Keratinocyte (primary cell): Measurements from ENCODE around the gene QRICH2. TPM values are rescaled to one million over a fixed set of nuclear protein-coding genes. Genes with fewer than 3 reads are reported as not detected.

Source experiments
- DNase-seq: peaks from one replicate; pipeline ENCODE4 v3.0.0-alpha.2; 2011; ENCODE audit warnings: low read depth, missing footprints, low spot score
- FAIRE-seq: peaks from 2 replicates; lab custom pipeline; 2011; peaks lifted over from hg19 to GRCh38; lab: Jason Lieb, UNC
- H2AFZ ChIP-seq: 2 replicates; pipeline ENCODE4 v1.6.0; 2012; ENCODE audit warnings: low read length, control low read depth, inconsistent platforms; ENCODE audit not compliant: control insufficient read depth
- H3K27ac ChIP-seq: 2 replicates; pipeline ENCODE4 v1.5.1; 2011; ENCODE audit warnings: low read length; ENCODE audit not compliant: control insufficient read depth, insufficient read depth
- H3K27me3 ChIP-seq: 3 replicates; pipeline ENCODE4 v1.6.0; 2011; ENCODE audit warnings: low read length; ENCODE audit not compliant: control insufficient read depth, insufficient read depth; ENCODE audit errors: extremely low read depth
- H3K36me3 ChIP-seq, 2 experiments: 2 replicates in 1 of 2; 3 replicates in 1 of 2; pipeline ENCODE4 v1.5.1; 2011; ENCODE audit warnings: low read length in 2 of 2, mild to moderate bottlenecking in 1 of 2; ENCODE audit not compliant: control insufficient read depth in 2 of 2, insufficient read depth in 2 of 2; ENCODE audit errors: extremely low read depth in 1 of 2
- H3K4me1 ChIP-seq: 3 replicates; pipeline ENCODE4 v1.5.1; 2011; ENCODE audit warnings: low read length; ENCODE audit not compliant: control insufficient read depth, insufficient read depth; ENCODE audit errors: extremely low read depth
- H3K4me2 ChIP-seq: 3 replicates; pipeline ENCODE4 v1.6.0; 2011; ENCODE audit warnings: low read depth, low read length; ENCODE audit not compliant: control insufficient read depth, insufficient read depth; ENCODE audit errors: extremely low read depth
- H3K4me3 ChIP-seq, 3 experiments: fragments of 200-600 bp in 1 of 3; sonication (generic) in 1 of 3; 2 replicates in 2 of 3; 3 replicates in 1 of 3; pipeline ENCODE4 v1.5.1; 2011 to 2016; ENCODE audit warnings: low read length in 3 of 3, mild to moderate bottlenecking in 3 of 3, control low read depth in 2 of 3, inconsistent platforms in 1 of 3, low read depth in 1 of 3, mixed read lengths in 1 of 3, mixed run types in 1 of 3, moderate library complexity in 1 of 3; ENCODE audit not compliant: control insufficient read depth in 2 of 3, insufficient read depth in 2 of 3; ENCODE audit errors: extremely low read depth in 1 of 3
- H3K79me2 ChIP-seq: 2 replicates; pipeline ENCODE4 v1.6.0; 2012; ENCODE audit warnings: low read length; ENCODE audit not compliant: control insufficient read depth, insufficient read depth
- H3K9ac ChIP-seq: 3 replicates; pipeline ENCODE4 v1.6.0; 2011; ENCODE audit warnings: low read length; ENCODE audit not compliant: control insufficient read depth, insufficient read depth; ENCODE audit errors: extremely low read depth
- H3K9me1 ChIP-seq: 3 replicates; pipeline ENCODE4 v1.6.0; 2011; ENCODE audit warnings: low read length; ENCODE audit not compliant: control insufficient read depth, insufficient read depth; ENCODE audit errors: extremely low read depth
- H3K9me3 ChIP-seq: 2 replicates; pipeline ENCODE4 v1.5.1; 2012; ENCODE audit warnings: low read depth, low read length; ENCODE audit not compliant: control insufficient read depth
- H4K20me1 ChIP-seq: 3 replicates; pipeline ENCODE4 v1.6.0; 2011; ENCODE audit warnings: low read length; ENCODE audit not compliant: control insufficient read depth, insufficient read depth; ENCODE audit errors: extremely low read depth
- CTCF ChIP-seq, 3 experiments: IDR thresholded peaks in 1 of 3; conservative IDR thresholded peaks in 1 of 3; optimal IDR thresholded peaks in 1 of 3; 2 replicates in 2 of 3; 3 replicates in 1 of 3; pipeline versions ENCODE3 to v1.5.1; 2011; ENCODE audit warnings: low read length in 3 of 3, mild to moderate bottlenecking in 3 of 3, moderate library complexity in 2 of 3, control low read depth in 1 of 3, inconsistent platforms in 1 of 3; ENCODE audit not compliant: insufficient read depth in 2 of 3; ENCODE audit errors: extremely low read depth in 1 of 3
- EZH2 ChIP-seq: IDR thresholded peaks from one replicate; pipeline ENCODE4 v1.6.1; 2012; ENCODE audit warnings: inconsistent platforms, mild to moderate bottlenecking, low read length, moderate library complexity
- dilution Hi-C: fragments of 300-500 bp; cut with MboI; formaldehyde crosslinking; loops from one replicate; pipeline ENCODE4 v1.7.0; 2020; ENCODE audit warnings: low sequenced_read_pairs; ENCODE audit not compliant: extremely low pct_ligation_motif_present
- polyA plus RNA-seq, 5 experiments: library from polyadenylated mRNA; depleted of rRNA in 3 of 5; stranded (reverse) in 3 of 5; stranded (forward) in 1 of 5; unstranded in 1 of 5; fragments of >200 nt; gene quantifications; 1 replicate in 1 of 5; 2 replicates in 3 of 5; 3 replicates in 1 of 5; pipeline versions ENCODE4 v1.2.1 to v1.2.3, GENCODE V29; 2011 to 2012; ENCODE audit warnings: missing spikeins in 2 of 5, low read depth in 1 of 5, low replicate concordance in 1 of 5

QRICH2 gene
- polyA plus RNA-seq, 1 donor (not counting 4 experiments of a cell fraction or from before 2014, with no cell fraction given): 1.6 TPM

- H2AFZ ChIP-seq: peak overlapping the region; percentile 40
- FAIRE-seq (no peak), DNase-seq (no peak)
- no peaks in the 10 kb centered on the region for H3K9me3 ChIP-seq
- peaks cover 19% of the 10 kb centered on the region for H3K79me2 ChIP-seq
- H3K4me3 ChIP-seq: peak overlapping the region in 2 of 3 experiments; percentile 32 to 41
- no peaks in the 10 kb centered on the region for H4K20me1 ChIP-seq
- peak overlapping the region; percentile 90 for H3K27ac ChIP-seq
- dilution Hi-C loops: no loop called here
- peaks cover 2% of the 10 kb centered on the region for H3K9me1 ChIP-seq
- H3K4me2 ChIP-seq: peak overlapping the region; percentile 86
- no peaks in the 10 kb centered on the region for H3K27me3 ChIP-seq
- H3K4me1 ChIP-seq: peaks cover 58% of the 10 kb centered on the region
- peak overlapping the region; percentile 48 for H3K9ac ChIP-seq
- H3K36me3 ChIP-seq: peaks cover 3 to 5% of the 10 kb centered on the region in 2 experiments
- no peak for TF ChIP-seq EZH2
- TF ChIP-seq CTCF (optimal IDR thresholded peaks at IDR 0.05 in 1 of 3, IDR thresholded peaks at IDR 0.05 in 1 of 3, conservative IDR thresholded peaks at IDR 0.05 in 1 of 3; ENCODE audit: extremely low read depth in 1 of 3, insufficient read depth in 2 of 3, low read length in 3 of 3): no peak
These were observed 43.7 kb downstream of the QRICH2 start for GRCh38 chr17:76264425-76264754.

DNA sequence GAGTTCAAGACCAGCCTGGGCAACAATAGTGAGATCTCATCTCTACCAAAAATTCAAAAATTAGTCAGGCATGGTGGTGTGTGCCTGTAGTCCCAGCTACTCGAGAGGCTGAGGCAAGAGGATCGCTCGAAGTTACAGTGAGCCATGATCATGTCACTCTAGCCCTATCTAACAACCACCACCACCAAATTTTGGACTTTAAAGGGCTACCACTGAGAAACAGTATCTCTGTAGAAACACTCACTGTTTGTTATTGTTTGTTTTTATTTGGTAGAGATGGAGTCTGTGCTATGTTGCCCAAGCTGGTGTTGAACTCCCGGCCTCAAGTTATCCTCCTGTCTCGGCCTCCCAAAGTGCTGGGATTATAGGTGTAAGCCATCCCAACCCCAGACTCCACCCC, 44.2 kb downstream of the QRICH2 start:
- Histone ChIP-seq H3K27ac (peak overlapping the region; percentile 90), H3K9me1 (peaks cover 2% of the 10 kb centered on the region), H3K9me3 (no peaks in the 10 kb centered on the region), H2AFZ (peak overlapping the region; percentile 89), H3K79me2 (peaks cover 14% of the 10 kb centered on the region), H3K4me3 (peak overlapping the region in 2 of 3 experiments; percentile 32 to 41), H4K20me1 (no peaks in the 10 kb centered on the region), H3K36me3 (peaks cover 0 to 2% of the 10 kb centered on the region in 2 experiments), H3K9ac (peak overlapping the region; percentile 48), H3K4me1 (peaks cover 53% of the 10 kb centered on the region), H3K27me3 (no peaks in the 10 kb centered on the region), H3K4me2 (peak overlapping the region; percentile 86)
- no peak for TF ChIP-seq EZH2
- no peak for TF ChIP-seq CTCF (optimal IDR thresholded peaks at IDR 0.05 in 1 of 3, IDR thresholded peaks at IDR 0.05 in 1 of 3, conservative IDR thresholded peaks at IDR 0.05 in 1 of 3; ENCODE audit: extremely low read depth in 1 of 3, insufficient read depth in 2 of 3, low read length in 3 of 3)
- FAIRE-seq (no peak), DNase-seq (no peak)
- dilution Hi-C loops: no loop called here
